ENCODE measurements around the gene ZNF30. TPM values are rescaled to one million over a fixed set of nuclear protein-coding genes. Genes with fewer than 3 reads are reported as not detected.
A peak's percentile ranks its signal among the peaks of the same experiment; 100 is the strongest.

ZNF30 gene
- polyA plus RNA-seq, 3 donors = 0.13 to 1.7 (median 0.29) TPM

GRCh38 chr19:34960940-34961679, 34.4 kb downstream of the ZNF30 start:
- Mint-ChIP-seq H3K27ac (no peak overlapping the region), H3K9me3 (peaks cover 48 to 70% (median 62%) of the 10 kb centered on the region in 7 donors), H3K36me3 (peaks cover 38% of the 10 kb centered on the region in 2 donors), H3K27me3 (ENCODE audit: low read depth in 3 of 3) (peaks cover 2 to 5% (median 3%) of the 10 kb centered on the region in 3 donors), H3K4me1 (peaks cover 22% of the 10 kb centered on the region), H3K4me3 (no peak overlapping the region)
- H2AFZ ChIP-seq (ENCODE audit: insufficient read depth, low read depth, low read length, poor library complexity, severe bottlenecking) = no peak overlapping the region
- no peaks in the 10 kb centered on the region for H3K79me2 ChIP-seq (ENCODE audit: insufficient read depth, low read length)
- no peak overlapping the region for H3K4me3 ChIP-seq (replicated peaks in 1 of 3; ENCODE audit: low read depth in 2 of 3, low read length in 3 of 3)
- no peak overlapping the region for H3K27ac ChIP-seq (ENCODE audit: low read depth in 1 of 2, low read length in 2 of 2)
- no peaks in the 10 kb centered on the region for H4K20me1 ChIP-seq (ENCODE audit: insufficient read depth, low read length)
- WGBS (ENCODE audit: insufficient coverage) = 97% methylated on average over 9 of the region's 12 CpGs
- H3K9ac ChIP-seq (ENCODE audit: insufficient read depth, low read length, poor library complexity, severe bottlenecking) = no peak overlapping the region
- H3K4me2 ChIP-seq (replicated peaks; ENCODE audit: extremely low read depth, low read length, poor library complexity, severe bottlenecking) = no peak overlapping the region
- peaks cover 53 to 61% of the 10 kb centered on the region in 2 donors for H3K9me3 ChIP-seq (replicated peaks in 1 of 2; ENCODE audit: control insufficient read depth in 1 of 2, insufficient read depth in 1 of 2, low read length in 2 of 2)
- no peaks in the 10 kb centered on the region for H3K27me3 ChIP-seq (ENCODE audit: control insufficient read depth in 2 of 2, insufficient read depth in 2 of 2, low read length in 2 of 2)
- TF ChIP-seq, protein P1, sequence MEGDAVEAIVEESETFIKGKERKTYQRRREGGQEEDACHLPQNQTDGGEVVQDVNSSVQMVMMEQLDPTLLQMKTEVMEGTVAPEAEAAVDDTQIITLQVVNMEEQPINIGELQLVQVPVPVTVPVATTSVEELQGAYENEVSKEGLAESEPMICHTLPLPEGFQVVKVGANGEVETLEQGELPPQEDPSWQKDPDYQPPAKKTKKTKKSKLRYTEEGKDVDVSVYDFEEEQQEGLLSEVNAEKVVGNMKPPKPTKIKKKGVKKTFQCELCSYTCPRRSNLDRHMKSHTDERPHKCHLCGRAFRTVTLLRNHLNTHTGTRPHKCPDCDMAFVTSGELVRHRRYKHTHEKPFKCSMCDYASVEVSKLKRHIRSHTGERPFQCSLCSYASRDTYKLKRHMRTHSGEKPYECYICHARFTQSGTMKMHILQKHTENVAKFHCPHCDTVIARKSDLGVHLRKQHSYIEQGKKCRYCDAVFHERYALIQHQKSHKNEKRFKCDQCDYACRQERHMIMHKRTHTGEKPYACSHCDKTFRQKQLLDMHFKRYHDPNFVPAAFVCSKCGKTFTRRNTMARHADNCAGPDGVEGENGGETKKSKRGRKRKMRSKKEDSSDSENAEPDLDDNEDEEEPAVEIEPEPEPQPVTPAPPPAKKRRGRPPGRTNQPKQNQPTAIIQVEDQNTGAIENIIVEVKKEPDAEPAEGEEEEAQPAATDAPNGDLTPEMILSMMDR (IDR thresholded peaks at IDR 0.05) = no peak
- H3K36me3 ChIP-seq (replicated peaks in 1 of 2; ENCODE audit: control insufficient read depth in 1 of 2, insufficient read depth in 2 of 2, low read length in 2 of 2) = peaks cover 26 to 51% of the 10 kb centered on the region in 2 donors
- intact Hi-C loops (cut with micrococcal nuclease) = no loop called here
- DNase-seq = no peak
- H3K4me1 ChIP-seq (ENCODE audit: control insufficient read depth in 1 of 2, insufficient read depth in 2 of 2, low read length in 2 of 2) = peaks cover 18 to 23% of the 10 kb centered on the region in 2 donors

DNA sequence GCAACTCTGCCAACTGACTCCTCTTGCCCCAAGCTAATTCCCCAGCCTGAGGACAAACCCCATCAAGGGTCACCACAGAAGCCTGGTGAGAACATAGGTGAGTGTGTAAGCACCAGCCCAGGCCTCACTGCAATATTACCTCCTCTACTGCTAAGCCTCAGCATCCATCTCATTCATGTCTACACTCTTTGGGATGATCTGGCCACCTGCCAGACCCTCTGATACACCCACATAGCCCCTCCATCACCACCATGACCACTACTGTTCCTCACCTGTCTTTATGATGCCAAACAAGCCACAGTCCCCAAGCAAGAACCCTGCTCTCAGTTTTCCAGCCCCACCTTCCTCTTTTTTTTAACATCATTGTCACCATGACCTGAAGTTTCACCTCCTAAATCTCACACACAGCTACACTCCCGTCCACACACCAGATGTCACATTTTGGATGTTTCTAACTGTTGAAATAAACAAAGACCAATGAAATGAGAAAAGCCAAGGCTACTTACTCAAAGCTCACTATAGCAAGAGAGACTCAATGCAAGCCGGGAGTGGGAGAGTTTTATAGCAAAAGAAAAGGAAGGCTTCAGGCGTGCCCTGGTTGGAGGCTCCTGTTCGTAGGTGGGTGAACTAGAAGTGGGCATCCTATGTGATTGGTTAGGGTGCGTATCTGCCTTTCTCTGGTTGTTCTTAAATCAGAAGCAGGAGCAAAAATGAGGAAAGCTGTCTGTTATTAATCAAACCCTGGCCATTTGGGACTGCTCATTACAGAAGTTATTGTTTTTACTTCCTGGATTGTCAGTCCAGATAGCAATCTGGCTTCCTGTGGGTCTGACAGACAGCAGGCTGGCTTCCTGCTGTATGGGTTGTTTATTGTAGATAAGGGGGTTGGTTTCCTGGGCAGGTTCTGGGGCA, 35.3 kb downstream of the ZNF30 start:
- H3K9ac ChIP-seq (ENCODE audit: insufficient read depth, low read length, poor library complexity, severe bottlenecking) = no peak overlapping the region
- peaks cover 46 to 72% (median 62%) of the 10 kb centered on the region in 7 donors for H3K9me3 Mint-ChIP-seq
- DNase-seq = no peak

More for the DNA sequence above, 35.3 kb downstream of the ZNF30 start:
- 53% methylated on average over 4 of the region's 5 CpGs for WGBS (ENCODE audit: insufficient coverage)
- Histone ChIP-seq H3K4me1 (ENCODE audit: control insufficient read depth in 1 of 2, insufficient read depth in 2 of 2, low read length in 2 of 2) (peaks cover 18 to 23% of the 10 kb centered on the region in 2 donors), H3K9me3 (replicated peaks in 1 of 2; ENCODE audit: control insufficient read depth in 1 of 2, insufficient read depth in 1 of 2, low read length in 2 of 2) (peaks cover 49 to 64% of the 10 kb centered on the region in 2 donors), H2AFZ (ENCODE audit: insufficient read depth, low read depth, low read length, poor library complexity, severe bottlenecking) (no peak overlapping the region), H3K4me2 (replicated peaks; ENCODE audit: extremely low read depth, low read length, poor library complexity, severe bottlenecking) (peak overlapping the region; percentile 99), H3K79me2 (ENCODE audit: insufficient read depth, low read length) (no peaks in the 10 kb centered on the region), H3K4me3 (replicated peaks in 1 of 3; ENCODE audit: low read depth in 2 of 3, low read length in 3 of 3) (peak overlapping the region in 1 of 3 experiments; percentile 95), H3K27ac (ENCODE audit: low read depth in 1 of 2, low read length in 2 of 2) (no peak overlapping the region), H4K20me1 (ENCODE audit: insufficient read depth, low read length) (no peaks in the 10 kb centered on the region), H3K36me3 (replicated peaks in 1 of 2; ENCODE audit: control insufficient read depth in 1 of 2, insufficient read depth in 2 of 2, low read length in 2 of 2) (peaks cover 26 to 45% of the 10 kb centered on the region in 2 donors), H3K27me3 (ENCODE audit: control insufficient read depth in 2 of 2, insufficient read depth in 2 of 2, low read length in 2 of 2) (no peaks in the 10 kb centered on the region)
- H3K36me3 Mint-ChIP-seq = peaks cover 36 to 38% of the 10 kb centered on the region in 2 donors
- H3K4me3 Mint-ChIP-seq = peak overlapping the region in 1 of 2 donors; percentile 97
- peak overlapping the region in 1 of 7 donors; percentile 25 for H3K27ac Mint-ChIP-seq
- H3K4me1 Mint-ChIP-seq = peaks cover 22% of the 10 kb centered on the region
- TF ChIP-seq, protein P1 (IDR thresholded peaks at IDR 0.05) = no peak
- intact Hi-C loops (cut with micrococcal nuclease) = no loop called here
- peaks cover 2 to 5% (median 3%) of the 10 kb centered on the region in 3 donors for H3K27me3 Mint-ChIP-seq (ENCODE audit: low read depth in 3 of 3)

All from CD14-positive monocyte (primary cell).